Measurements from ENCODE around the gene GHR.

GRCh38 chr5:42555797-42556196, 132.6 kb downstream of the GHR start:
- no peak for TF ChIP-seq CTCF (optimal IDR thresholded peaks at IDR 0.05 in 1 of 3, IDR thresholded peaks at IDR 0.05 in 1 of 3, conservative IDR thresholded peaks at IDR 0.05 in 1 of 3; ENCODE audit: extremely low read depth in 1 of 3, insufficient read depth in 2 of 3, low read length in 3 of 3)
- TF ChIP-seq EZH2 (IDR thresholded peaks at IDR 0.05; ENCODE audit: low read length) = no peak
